GM18508 (cell line): Measurements from ENCODE around the gene SERPINI1.

ENCODE experiments used
- ATAC-seq: cut with Tn5 transposase; IDR thresholded peaks from one replicate; pipeline ENCODE4 v1.9.1; 2021; ENCODE audit warnings: moderate number of reproducible peaks; ENCODE audit not compliant: insufficient read depth, unreplicated experiment

Gene SERPINI1

DNA sequence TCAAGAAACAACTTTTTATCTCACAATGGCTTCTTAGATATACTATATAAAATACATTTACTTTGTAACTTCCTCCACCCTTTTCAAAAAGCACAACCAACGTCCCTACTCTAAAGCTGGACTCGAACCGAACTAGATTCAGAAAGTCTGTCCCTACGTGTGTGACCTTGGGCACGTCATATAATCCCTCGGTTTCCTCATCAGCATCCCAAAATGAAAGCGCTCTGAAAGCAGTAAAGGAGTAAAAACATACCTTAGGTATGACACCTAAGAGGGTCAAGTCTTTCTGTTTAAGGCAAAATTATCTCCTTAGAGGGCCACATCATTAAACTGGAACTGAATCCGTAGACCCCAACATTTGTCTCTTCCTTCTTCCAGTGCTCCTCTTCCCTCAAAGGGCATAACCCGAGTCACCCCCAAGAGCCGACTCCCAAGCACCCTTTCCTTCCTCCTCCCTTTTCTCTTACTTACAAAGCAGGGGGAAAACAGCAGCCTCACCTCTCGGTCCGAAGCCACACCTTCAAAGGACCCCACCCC, 1.5 kb upstream of the SERPINI1 start:
- ATAC-seq: no peak

DNA sequence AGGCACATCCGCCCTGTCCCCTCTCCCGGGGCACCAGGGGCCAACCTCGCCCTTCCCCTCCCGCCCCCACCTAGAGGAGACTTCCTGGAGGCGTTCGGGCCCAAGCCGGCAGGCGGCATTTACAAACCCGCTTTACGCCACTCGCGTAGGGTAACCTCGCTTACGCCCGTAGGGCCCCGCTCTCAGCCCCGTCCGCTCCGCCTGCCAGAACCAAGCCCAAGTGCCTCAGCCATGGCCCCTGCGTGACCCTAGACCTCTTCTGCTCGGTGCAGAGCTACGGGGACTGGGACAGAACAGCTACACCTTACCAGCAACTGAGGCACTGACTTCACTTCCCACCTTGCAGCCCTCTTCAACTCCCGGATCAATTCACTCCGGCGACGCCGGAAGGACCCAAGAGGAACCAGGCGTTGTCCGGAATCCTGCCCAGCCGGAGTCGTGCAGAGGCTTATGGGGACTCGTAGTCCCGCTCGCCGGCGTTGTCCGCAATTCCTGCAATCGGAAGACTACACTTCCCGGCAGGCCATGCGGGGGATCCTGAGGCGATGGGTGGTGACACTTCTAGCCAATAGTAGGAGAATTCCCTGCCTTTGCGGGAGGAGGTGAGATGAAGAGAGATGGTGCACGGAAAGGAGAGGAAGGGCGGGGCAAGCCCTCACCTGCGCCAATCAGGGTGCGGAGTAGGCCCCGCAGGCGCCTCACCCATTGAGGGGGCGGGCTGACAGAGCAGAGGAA, 856 bp upstream of the SERPINI1 start, which contains the start of gene PDCD10:
Gene PDCD10 (minus strand): TSS at position 395 of the 735 bp plus-strand sequence. CDS start 14,735 bp downstream, outside the sequence.
- ATAC-seq: peak; percentile 86

DNA sequence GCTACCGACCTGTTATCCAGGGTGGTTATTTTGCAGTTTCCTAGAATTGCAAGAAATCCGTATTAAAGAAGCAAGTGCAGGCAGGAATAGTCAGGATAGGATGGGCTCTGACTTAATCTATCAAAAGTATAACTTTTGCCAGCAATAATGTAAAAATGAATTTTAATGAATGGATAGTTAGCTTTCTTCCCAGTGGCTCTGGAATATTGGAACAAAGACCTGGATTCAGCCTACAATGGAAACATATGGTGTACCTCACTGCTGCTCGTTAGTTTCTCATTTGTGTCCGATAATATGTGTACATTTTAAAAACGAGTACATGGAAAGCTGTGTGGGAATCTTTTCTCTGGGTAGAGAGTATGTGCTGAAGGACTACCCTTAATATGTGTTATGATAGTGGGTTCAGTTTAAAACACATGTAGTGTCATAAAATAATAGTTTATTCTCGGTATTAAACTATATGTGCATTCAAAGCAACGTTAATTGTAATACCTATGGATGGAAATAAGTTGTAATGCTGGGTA, 805 bp downstream of the SERPINI1 start:
- ATAC-seq: no peak

DNA sequence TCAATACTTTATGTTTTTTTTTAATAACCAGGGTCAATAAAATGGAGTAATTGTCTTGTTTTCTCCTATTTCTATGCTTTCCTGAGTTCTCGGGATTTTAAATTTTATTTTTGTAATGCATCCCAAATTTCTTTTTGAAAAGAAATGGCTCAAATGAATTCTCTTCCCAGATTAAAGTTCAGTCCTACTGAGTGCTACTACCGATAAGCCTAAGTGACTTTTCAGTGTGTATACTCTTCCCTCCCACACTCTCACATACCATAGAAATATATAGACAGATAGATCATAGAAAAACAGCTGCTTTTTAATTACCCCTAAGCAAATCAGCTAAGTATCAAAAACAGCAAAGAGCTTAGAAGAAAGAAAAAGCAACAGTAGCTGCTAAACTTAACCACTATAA, 1.5 kb downstream of the SERPINI1 start:
- no peak for ATAC-seq

DNA sequence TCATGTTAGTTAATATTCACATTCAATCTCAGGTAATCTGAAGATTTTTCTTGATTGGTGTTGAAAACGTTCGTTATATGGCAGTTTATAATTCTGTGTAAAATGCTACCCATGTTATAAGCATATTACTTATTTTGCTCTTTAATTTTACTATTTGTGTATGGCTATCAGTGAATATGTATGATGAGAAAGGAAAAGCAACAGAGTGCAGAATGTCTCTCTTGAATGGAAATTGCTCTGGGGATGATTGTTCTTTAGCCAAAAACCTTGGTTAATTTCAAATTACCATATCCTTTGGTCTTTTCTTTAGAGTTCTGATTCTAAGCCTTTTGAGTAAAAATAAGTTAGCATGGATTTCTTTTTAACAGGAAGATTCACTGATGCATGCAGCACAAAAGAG, 2.5 kb downstream of the SERPINI1 start:
- no peak for ATAC-seq

DNA sequence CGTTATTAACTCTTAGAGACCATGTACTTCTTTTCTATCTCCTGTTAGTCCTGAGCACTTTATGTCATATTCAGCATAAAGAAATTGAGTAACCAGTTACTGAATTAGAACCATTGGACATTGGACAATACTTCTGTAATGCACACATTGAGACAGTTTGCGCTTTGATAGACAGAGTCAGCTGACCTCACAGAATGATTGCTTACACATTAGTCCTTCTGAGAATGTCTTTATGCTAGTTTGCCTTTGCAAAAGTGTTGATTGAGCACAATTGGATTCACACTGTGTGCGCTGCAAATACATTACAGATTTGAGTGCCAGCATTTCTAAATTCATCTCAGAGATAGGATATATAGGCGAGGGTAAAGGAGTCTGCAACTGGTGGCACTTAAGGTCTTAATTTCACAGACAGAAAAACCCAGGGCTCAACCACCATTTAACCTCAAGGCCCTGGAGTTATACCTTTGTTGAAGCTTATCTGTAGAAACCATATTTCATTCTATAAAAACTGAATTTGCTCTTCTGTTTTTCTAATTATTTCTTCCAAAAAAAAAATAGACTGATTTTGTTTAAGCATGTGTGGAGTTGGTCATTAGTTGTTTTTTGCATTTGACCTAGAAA, 3.8 kb downstream of the SERPINI1 start:
- no peak for ATAC-seq

DNA sequence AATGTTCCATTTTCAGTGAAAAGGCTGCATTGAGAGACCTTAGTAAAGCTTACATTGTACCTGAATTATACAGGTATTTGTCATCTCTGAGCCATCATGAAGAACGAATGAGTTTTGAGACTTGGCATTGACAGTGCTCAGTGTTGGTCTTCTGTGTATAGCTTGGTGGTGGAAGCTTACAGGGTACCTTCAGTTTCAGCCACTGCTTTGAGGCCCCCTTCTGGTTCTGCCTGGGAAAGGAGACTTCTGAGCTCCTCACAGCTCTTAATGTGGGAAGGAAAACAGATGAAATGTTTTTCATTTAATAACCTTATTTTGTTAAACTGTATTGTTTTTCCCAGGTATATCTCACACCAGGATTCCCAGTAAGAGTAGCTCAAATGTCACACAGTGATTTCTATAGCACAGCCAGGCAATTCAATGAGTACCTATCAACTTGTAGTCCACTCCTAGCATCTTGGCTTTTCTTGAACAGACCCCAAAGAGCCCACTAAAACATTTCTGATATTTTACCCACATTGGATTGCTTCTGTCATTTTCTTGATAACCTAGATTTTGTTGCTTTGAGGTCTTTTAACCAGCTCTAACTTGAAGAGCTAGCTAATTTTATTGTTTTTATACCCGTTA, 5.6 kb downstream of the SERPINI1 start:
- peak; percentile 85 for ATAC-seq

DNA sequence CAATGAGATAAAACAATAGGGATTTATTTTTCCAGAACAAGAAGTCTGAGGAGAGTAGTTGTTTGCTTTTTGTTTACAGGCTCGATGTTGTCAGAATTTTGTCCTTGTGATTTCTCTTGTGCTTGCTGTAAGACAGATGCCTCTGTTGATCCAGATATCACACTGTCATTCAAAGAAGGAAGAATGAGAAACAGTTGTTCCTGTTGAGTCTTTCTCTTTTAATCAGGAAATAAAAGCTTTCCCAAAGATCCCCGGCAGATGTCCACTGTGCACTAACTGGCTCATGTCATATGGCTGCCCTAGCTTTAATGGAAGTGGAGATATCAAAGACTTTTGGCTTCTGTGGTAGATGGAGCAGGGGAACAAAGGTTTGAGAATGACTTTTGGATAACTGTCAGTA, 6.8 kb downstream of the SERPINI1 start:
- no peak for ATAC-seq

DNA sequence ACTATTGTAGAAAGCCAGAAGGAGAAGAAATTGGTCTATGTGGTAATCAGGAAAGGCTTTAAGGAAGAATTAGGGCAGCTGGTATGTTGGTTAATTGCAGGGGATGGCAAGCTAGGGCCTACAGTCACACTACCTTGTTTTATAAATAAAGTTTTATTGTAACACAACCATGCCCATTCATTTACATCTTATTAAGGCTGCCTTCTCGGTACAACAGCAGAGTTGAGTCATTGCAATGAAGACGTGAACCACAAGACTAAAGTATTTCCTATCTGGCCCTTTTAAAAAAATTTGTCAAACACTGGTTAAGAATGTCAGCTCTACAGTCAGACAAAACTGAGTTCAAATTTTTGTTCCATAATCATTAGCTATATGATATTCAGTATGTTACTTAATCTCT, 8.3 kb downstream of the SERPINI1 start:
- no peak for ATAC-seq

DNA sequence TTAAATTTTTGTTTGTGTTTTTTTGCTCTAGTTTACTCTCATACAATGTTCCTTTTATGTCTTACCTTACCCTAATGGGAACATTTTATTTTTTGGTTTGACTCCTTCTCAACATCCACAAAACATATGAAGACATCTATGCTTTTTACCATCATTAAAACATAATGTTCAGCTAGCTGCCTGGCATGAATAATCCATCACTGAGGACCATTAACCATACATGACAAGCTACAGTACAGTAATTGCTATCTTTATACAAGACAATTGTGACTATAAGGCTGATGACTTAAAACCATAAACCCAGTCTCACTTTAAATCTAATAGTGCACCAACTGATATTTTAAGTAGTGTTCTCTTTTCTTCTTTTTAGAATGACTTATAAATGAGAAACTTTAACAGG, 13.7 kb downstream of the SERPINI1 start:
- no peak for ATAC-seq

DNA sequence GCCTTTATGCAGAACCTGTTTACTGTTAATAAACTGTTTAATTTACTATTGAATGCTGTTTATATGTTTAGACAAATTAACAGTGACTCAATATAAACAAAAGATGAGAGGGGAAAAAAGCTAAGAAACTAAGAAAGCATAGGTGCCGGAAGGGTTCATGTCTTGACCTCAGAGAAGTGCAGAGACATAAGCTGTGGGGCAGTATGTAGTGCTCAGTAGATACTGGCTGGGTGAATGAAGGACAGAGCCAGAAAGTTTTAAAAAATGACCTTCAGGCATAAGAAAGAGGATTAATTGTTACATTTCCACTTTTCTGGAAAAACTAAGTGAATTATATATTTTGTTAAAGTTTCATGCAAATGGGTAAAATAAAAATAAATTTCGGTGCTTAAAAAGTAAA, 14.2 kb downstream of the SERPINI1 start:
- ATAC-seq: no peak

DNA sequence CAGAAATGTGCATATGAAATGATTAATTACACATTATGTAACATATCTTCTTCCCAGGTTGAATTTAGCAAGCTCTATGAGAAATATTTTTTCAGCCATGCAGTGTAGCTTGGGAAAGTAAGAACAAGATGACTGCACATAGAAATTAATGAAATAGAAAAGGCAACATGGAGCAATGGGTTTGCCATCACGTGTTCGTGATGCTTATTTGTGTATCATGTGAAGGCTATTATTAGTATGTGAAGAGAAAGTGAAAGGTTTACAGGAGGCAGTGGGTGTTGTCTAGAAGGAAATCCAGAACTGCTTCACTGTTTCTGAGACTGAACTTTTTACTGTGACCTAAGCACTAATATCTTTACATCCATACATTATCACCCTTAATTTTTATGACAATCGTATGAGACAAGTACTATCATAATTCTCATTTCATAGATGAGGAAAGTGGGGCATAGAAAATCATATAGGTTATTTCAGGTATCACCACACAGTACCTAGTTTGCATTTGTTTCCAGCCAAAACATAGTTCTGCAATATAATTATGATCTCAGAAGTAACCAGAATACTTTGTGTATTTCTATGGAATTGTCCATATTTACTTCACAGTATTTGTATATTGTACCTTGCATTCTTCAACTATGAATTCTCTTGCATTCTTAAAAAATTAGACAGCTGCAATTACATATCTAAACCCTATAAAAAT, 14.9 kb downstream of the SERPINI1 start:
- peak; percentile 99 for ATAC-seq

DNA sequence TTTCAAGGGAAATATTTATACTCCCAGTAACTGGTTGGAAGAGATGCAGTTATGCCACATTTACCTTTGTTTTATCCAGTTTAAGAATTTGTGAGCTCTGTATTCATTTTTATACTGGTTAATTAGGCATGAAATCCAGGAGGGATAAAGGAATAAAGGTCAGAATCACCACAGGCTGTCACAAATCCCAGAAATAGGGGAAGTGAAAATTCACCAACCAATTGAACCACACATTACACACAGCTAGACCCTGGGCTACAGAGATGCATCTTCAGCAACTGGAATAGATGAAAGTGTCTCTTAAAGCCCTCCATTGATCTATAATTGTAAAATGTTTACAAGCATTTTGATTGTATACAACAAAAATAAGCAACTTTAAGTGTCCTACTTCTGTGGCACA, 18.5 kb downstream of the SERPINI1 start:
- ATAC-seq: no peak

DNA sequence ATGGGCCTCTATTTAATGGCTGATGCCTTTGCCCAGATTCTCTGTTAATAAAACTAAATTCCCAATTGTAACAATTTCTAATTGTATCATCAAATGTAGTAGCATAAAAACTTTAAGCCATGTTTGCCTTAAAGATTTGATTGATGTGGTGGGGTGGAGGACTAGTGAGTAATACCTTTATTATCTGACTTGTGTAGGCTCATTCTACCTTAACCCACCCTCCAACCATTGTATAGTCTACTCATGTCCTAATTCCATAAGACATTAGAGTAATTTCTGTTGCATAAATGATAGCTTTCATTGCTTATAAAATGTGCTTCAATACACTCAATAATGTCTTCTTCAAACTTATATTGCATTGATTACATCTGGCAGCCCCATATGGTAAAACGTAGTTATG, 25.8 kb downstream of the SERPINI1 start:
- ATAC-seq: no peak

DNA sequence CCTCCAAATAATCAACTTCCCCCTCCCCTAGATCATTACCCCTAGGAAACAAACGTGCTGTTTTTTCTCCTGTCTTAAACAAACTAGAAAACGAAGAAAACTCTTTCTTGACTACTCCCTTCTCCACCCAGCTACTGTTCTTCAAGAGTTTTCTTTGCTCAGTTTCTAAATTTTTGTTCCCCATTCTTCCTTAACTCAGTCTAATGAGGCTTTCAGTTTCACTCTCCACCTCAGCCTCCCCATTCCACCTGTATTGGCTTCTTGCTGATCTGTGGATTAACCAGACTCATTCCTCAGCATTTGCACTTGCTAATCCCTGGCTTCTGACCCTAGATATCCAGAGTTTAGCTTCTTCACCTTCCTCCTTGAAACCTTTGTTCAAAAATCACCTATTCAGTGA, 26.8 kb downstream of the SERPINI1 start:
- ATAC-seq: no peak

DNA sequence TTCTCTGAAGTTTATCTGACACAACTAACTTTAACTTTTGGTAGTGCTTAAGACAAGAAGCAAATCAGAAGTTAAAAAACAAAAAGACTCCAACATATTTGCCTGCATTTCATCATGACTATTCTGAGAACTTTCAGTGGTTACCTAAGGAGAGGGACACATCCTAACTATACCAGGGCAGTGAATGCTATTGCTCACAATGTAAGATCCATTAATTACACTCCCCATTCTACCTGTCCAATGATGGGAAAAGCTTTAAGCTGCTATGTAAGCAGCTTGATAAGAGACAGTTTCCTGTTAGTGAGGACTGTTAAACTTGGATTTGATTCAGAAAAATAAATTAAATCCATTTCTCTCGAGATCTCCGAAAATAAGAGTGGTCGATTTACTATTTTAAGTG, 37.5 kb downstream of the SERPINI1 start:
- peak; percentile 31 for ATAC-seq

DNA sequence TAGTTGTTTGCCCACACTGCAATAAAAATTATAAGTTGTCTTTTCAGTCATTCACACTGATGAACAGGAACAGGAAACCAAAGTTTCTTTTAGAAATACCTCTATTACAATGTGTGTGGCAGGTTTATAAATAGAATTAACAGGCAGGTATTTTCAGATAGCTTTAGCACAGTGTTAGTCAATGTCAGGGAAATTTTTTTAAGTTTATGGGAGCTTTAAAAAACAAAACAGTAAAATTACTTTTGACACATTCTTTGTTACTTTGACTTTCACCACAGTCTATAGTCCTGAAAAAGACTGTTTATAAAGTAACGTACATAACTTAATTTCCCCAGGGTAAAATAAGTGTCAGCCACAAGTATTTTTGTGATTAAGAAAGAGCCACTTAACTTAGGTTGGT, 38.1 kb downstream of the SERPINI1 start:
- peak; percentile 76 for ATAC-seq

DNA sequence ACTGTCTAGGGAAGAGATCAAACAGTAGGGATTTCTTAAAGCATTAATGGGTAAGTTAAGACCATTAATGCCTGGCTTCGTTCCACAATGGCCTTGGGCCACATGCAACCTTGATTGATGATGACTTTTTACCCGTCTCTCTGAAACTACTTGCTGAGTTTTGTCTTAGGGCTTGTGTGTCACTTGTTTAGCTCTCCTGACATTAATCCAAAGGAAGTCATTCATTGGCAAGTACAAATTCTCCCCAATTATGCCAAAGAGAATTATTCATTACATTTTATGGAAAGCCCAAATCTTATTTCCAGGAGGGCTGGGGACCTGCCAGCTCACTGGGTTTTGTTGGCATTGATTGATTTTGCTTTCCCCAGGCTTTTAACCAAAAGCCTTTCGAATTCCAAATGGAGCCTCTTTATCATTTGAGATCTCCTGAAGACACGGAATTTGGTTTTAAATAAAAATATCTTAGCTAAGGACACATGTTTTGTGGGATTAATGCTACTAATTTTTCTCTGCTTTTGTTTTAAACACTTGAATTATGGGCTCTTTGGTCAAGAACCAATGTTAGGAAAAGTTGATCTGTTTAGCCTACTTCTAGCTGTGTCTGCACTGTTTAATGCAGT, 40.7 kb downstream of the SERPINI1 start:
- no peak for ATAC-seq

DNA sequence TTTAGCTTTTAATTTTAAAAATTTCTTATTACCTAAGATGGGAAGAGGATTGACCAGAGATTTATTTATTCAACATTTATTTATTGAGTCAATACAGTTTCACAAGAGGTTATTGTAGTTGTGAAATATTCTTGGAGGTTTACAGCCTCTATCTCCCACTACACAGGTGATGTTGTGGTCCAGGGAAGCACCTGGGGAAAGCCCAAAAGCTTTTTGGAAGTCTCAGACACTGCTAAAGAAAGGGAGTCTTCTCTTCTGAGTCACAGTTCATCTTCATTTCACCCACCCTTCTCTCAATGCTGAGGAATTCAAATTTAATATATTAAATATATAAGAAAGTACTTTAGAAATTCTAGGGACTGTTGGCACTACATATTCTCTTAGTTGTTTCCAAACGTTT, 41.8 kb downstream of the SERPINI1 start:
- no peak for ATAC-seq

DNA sequence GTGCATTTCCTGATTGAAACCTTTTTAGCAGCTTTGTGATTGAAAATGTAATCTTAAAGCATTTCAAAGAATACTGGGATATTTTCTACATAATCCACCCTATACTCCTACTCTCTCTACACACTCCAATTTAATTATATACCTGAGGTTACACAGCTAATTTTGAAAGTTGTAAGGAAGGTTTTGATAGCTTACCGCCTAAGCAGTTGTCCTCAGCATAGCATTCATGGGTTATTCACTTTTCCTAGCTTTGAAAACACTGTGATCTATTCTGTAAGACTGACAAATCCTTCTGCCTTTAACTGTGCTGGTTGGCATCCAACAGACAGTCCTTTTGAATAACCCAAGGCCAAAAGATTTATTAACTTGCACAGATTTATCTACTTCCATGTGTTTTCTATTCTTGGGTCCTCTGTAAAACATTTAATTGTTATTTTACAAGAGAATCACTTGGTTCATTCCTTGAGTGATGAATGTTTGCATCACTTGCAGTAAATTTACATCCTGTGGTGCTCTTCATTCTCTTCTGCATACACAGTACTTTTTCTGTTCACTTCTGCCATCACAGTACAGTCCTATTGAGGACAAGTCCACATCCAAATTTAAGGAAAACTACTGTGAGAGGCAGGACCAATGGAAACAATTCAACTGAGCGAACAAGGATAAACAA, 44.8 kb downstream of the SERPINI1 start:
- no peak for ATAC-seq
